ENCODE measurements around the gene CA11. TPM values are rescaled to one million over a fixed set of nuclear protein-coding genes. Genes with fewer than 3 reads are reported as not detected.

Gene CA11
- total RNA-seq, 1 donor from 2014 or later: 3.7 TPM

DNA sequence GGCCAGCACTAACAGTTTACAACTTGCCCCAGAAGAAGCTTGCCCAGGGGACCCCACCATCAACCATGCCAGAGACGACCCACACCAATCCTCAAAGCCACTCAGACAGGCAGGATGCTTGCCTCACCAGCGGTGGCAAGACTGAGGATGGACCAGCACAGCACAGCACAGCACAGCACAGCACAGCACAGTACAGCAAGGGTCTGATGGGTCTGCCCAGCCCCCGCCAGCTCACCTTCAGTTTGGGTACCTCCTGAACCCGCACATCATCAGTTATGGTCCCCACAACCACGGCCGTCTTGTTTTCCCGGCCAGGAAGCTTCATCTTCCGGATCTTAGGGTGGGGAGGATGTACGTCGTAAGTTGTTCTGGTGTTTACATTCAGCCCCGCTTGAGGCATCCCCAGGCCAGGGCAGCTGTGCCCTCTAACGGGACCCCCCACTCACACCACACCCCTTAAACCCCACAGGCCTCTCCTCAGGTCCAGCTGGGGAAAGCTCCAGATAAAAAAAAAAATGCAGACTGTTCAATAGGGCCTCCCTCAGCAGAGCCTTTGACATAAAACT lies 29.4 kb downstream of the CA11 start:
- Histone ChIP-seq H3K27me3 (ENCODE audit: control insufficient read depth in 3 of 3, insufficient read depth in 3 of 3, low read length in 3 of 3) (no peaks in the 10 kb centered on the region), H3K9me3 (ENCODE audit: control insufficient read depth in 3 of 3, low read length in 3 of 3) (no peaks in the 10 kb centered on the region), H3K9ac (ENCODE audit: low read depth in 1 of 3, low read length in 3 of 3) (peak overlapping the region in 2 of 3 donors; percentile 20 to 40), H3K4me1 (ENCODE audit: control insufficient read depth in 3 of 3, insufficient read depth in 3 of 3, low read length in 3 of 3) (peaks cover 47 to 71% (median 60%) of the 10 kb centered on the region in 3 donors), H3K36me3 (ENCODE audit: control insufficient read depth in 3 of 3, insufficient read depth in 3 of 3, low read length in 3 of 3) (peaks cover 22 to 31% (median 30%) of the 10 kb centered on the region in 3 donors), H3K27ac (ENCODE audit: low read depth, low read length) (no peak overlapping the region), H3K4me3 (ENCODE audit: low read length in 3 of 3) (no peak overlapping the region)

DNA sequence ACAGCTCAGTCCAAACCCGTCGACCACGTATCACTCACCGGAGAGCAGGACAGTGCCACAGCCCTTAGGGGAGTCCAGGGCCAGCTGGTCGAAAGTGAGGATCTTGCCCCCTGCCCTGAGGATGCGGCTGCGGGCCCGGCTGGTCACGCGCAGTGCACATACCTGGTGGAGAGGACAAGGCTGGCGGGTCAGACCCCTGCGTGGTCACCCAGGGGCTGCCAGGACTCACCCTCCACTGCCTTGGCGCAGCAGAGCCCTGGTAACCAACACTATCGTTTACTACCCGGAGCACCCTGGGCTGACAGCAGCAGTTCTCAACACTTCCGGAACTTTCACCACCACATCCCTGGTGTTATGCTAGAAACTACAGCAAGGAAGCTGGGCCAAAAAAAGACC lies 29.9 kb downstream of the CA11 start:
- Histone ChIP-seq H3K4me1 (ENCODE audit: control insufficient read depth in 3 of 3, insufficient read depth in 3 of 3, low read length in 3 of 3) (peaks cover 47 to 71% (median 60%) of the 10 kb centered on the region in 3 donors), H3K36me3 (ENCODE audit: control insufficient read depth in 3 of 3, insufficient read depth in 3 of 3, low read length in 3 of 3) (peaks cover 22 to 30% (median 29%) of the 10 kb centered on the region in 3 donors), H3K9me3 (ENCODE audit: control insufficient read depth in 3 of 3, low read length in 3 of 3) (no peaks in the 10 kb centered on the region), H3K27me3 (ENCODE audit: control insufficient read depth in 3 of 3, insufficient read depth in 3 of 3, low read length in 3 of 3) (no peaks in the 10 kb centered on the region), H3K27ac (ENCODE audit: low read depth, low read length) (no peak overlapping the region), H3K4me3 (ENCODE audit: low read length in 3 of 3) (no peak overlapping the region), H3K9ac (ENCODE audit: low read depth in 1 of 3, low read length in 3 of 3) (no peak overlapping the region)

DNA sequence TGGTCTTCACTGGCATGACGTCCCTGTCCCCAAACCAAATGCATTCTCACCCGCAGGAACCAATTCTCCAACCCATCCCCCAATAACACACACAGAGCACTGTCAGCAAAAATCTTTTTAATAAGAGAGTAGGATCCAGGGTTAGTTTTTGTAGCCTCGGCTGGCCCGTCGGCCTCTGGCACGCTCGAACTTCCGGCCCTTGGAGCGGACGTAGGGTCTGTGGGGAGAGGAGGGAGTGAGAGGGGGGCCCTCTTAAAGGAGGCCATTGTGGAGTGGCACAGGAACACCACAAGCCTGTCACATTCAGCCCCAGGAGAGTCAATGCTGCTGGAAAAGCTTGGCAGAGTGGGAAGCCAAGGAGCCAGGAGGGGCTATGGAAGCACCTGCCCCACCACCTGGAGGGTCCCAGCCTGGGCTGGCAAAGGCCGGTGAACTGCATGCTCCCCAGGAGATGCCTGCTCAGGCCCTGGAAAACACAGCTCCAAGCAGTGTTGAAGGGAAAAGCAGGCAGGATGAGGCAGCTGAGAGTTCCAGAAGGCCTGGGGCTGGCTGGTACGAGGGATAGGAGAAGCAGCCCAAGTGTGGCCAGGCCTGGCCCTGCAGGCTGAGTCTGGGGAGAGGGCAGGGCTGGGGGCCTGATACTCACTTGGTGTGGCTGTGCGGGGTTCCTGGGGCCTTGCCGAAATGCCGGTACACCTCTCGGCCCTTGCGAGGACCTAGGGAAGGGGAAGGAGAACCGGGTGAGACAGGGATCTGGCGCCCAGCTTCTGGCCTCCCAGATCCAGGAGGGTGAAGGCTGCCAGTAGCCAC lies 30.6 kb downstream of the CA11 start:
- Histone ChIP-seq H3K4me1 (ENCODE audit: control insufficient read depth in 3 of 3, insufficient read depth in 3 of 3, low read length in 3 of 3) (peaks cover 47 to 71% (median 60%) of the 10 kb centered on the region in 3 donors), H3K9ac (ENCODE audit: low read depth in 1 of 3, low read length in 3 of 3) (no peak overlapping the region)

DNA sequence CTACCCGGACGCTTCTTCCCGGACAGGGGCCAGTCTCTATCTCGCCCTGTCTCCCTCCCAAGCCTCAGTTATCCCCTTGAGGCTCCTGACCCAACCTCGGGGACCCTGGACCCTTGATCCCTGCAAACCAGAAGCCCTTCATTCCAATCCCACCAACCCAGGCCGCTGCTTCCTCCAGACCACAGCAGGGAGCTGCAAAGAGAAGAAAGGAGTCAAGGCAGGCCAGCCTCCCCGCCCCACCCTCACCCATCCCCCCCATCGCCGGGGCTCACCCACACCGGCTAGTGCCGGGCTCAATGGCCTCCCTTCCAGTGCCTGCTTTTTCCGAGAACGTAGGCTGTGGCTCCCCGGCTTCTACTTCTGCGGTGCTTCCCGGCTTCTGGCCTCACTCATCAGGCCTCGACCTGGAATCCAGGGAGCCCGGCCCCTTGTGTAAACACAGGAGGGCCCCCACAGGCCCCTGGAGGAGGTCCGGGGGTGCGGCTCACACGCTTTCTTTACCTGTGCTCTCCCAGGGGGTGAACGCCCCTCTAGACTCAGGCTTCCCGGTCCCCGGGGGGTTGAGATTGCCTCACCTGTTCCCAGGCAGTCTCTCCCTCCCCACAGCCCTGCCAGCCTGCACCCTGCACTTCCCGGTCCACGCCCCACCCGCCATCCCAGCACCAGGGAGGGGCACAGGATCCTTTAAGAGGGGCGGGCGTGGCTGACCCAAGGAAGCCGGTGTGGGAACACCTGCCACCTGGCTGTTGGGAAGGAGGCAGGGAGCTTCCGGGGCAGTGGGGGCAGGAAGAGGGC lies 31.4 kb downstream of the CA11 start, which contains the start of gene FAM83E:
TSS of gene FAM83E (minus strand) at position 641 of the 795 bp plus-strand sequence. CDS start 1,704 bp downstream, outside the sequence.
- peaks cover 22 to 30% (median 29%) of the 10 kb centered on the region in 3 donors for H3K36me3 ChIP-seq (ENCODE audit: control insufficient read depth in 3 of 3, insufficient read depth in 3 of 3, low read length in 3 of 3)
- H3K27me3 ChIP-seq (ENCODE audit: control insufficient read depth in 3 of 3, insufficient read depth in 3 of 3, low read length in 3 of 3): no peaks in the 10 kb centered on the region
- peaks cover 41 to 64% (median 53%) of the 10 kb centered on the region in 3 donors for H3K4me1 ChIP-seq (ENCODE audit: control insufficient read depth in 3 of 3, insufficient read depth in 3 of 3, low read length in 3 of 3)
- H3K27ac ChIP-seq (ENCODE audit: low read depth, low read length): peak within 1 kb of the TSS; percentile 77
- no peaks in the 10 kb centered on the region for H3K9me3 ChIP-seq (ENCODE audit: control insufficient read depth in 3 of 3, low read length in 3 of 3)
- peak within 1 kb of the TSS in 2 of 3 donors; percentile 51 to 79 for H3K9ac ChIP-seq (ENCODE audit: low read depth in 1 of 3, low read length in 3 of 3)
- peak within 1 kb of the TSS in 1 of 3 donors; percentile 13 for H3K4me3 ChIP-seq (ENCODE audit: low read length in 3 of 3)

More for the DNA sequence above, 30.6 kb downstream of the CA11 start:
- Histone ChIP-seq H3K36me3 (ENCODE audit: control insufficient read depth in 3 of 3, insufficient read depth in 3 of 3, low read length in 3 of 3) (peaks cover 22 to 30% (median 29%) of the 10 kb centered on the region in 3 donors), H3K27ac (ENCODE audit: low read depth, low read length) (no peak overlapping the region), H3K9me3 (ENCODE audit: control insufficient read depth in 3 of 3, low read length in 3 of 3) (no peaks in the 10 kb centered on the region), H3K27me3 (ENCODE audit: control insufficient read depth in 3 of 3, insufficient read depth in 3 of 3, low read length in 3 of 3) (no peaks in the 10 kb centered on the region), H3K4me3 (ENCODE audit: low read length in 3 of 3) (no peak overlapping the region)

DNA sequence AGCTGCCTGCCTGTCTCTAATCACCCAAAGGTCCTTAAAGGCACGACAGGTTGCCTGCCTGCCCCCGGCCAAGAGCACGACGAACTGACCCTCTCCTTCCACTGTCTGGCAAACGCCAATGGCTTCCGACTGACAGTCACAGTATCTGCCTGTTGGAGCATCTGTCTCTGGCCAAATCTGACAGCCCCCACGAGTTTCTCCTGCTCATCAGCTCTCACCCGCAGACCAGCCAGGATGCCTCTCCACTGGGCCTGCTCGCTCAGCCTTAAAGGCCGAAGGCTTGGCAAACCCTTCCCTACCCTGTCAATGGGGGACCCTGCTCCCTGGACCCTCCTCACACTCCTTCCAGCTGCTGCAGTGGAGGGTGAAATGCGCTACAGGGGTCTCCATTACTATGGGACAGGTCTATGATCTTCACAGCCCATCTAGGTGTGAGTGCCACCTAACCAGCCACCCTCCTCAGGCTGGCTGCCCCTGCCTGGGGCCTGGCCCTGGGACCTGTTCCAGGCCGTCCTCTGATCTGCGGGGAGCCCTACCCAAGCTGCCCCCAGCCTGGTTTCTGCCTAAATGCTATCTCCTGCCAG lies 32.0 kb downstream of the CA11 start:
- H3K36me3 ChIP-seq (ENCODE audit: control insufficient read depth in 3 of 3, insufficient read depth in 3 of 3, low read length in 3 of 3): peaks cover 22 to 30% (median 29%) of the 10 kb centered on the region in 3 donors
- H3K4me1 ChIP-seq (ENCODE audit: control insufficient read depth in 3 of 3, insufficient read depth in 3 of 3, low read length in 3 of 3): peaks cover 41 to 61% (median 51%) of the 10 kb centered on the region in 3 donors
- H3K27me3 ChIP-seq (ENCODE audit: control insufficient read depth in 3 of 3, insufficient read depth in 3 of 3, low read length in 3 of 3): no peaks in the 10 kb centered on the region
- peak overlapping the region; percentile 77 for H3K27ac ChIP-seq (ENCODE audit: low read depth, low read length)
- peak overlapping the region in 1 of 3 donors; percentile 13 for H3K4me3 ChIP-seq (ENCODE audit: low read length in 3 of 3)
- H3K9ac ChIP-seq (ENCODE audit: low read depth in 1 of 3, low read length in 3 of 3): peak overlapping the region in 2 of 3 donors; percentile 51 to 79
- H3K9me3 ChIP-seq (ENCODE audit: control insufficient read depth in 3 of 3, low read length in 3 of 3): no peaks in the 10 kb centered on the region

DNA sequence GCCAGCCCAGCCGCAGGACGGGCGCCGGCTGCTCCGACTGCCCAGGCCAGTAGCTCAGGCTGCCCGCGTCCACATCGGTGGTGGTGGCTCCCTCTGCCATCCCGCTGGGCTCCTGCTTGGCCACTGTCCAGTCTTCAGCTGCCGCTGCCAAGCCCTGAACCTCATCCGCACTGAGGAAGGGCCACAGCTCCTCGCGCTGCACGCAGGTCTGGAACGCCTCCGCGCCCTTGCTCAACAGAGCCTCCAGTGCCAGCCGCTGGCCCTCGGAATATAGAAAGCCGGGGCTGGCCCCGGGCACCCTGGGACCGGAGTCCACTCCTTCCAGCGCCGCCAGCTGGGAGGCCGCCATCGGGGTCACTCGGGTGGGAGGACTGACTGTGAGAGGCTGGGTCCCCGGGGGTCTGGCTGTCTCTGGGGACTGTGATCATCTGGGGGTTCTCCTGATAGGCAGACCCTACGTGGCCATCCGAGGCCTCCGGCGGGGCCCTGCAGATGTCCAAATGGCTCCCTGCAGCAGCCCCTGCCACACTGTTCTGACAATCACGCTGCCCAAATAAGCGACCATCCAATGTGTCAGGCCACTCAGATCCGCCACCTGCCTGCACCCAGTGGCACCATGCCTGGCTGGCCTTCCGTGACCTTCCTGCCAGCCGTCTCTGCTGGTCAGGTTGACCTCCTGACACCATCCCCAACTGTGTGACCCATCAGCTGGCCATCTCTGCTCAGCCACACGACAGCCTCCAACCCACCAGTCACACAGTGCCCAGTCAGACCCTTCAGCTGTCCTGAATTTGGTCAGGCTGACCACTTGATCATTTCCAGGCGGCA lies 32.7 kb downstream of the CA11 start:
- H3K9ac ChIP-seq (ENCODE audit: low read depth in 1 of 3, low read length in 3 of 3): peak overlapping the region; percentile 20 to 79 (median 38)

DNA sequence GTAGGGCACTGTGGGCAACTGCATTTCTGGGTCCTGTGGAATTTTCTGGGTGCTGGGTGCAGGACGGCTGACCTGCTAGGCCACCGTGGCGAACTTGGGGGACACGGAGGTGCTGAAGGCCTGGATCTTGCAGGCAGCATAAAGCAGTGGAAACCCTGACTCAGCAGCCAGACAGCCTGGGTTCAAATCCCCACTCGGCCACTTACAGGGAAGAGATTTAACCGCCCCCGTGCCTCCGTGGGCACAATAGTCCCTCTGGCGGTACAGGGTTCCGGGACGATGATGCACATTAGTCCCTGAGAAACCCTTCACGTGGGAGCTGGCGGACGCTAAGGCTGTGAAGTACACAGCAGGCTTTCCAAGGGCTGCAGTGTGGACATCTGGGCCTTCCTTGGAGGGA lies 34.1 kb downstream of the CA11 start:
- H3K36me3 ChIP-seq (ENCODE audit: control insufficient read depth in 3 of 3, insufficient read depth in 3 of 3, low read length in 3 of 3): peaks cover 15 to 21% (median 20%) of the 10 kb centered on the region in 3 donors
- no peak overlapping the region for H3K27ac ChIP-seq (ENCODE audit: low read depth, low read length)
- H3K4me1 ChIP-seq (ENCODE audit: control insufficient read depth in 3 of 3, insufficient read depth in 3 of 3, low read length in 3 of 3): peaks cover 25 to 40% (median 34%) of the 10 kb centered on the region in 3 donors
- no peak overlapping the region for H3K9ac ChIP-seq (ENCODE audit: low read depth in 1 of 3, low read length in 3 of 3)
- no peak overlapping the region for H3K4me3 ChIP-seq (ENCODE audit: low read length in 3 of 3)
- no peaks in the 10 kb centered on the region for H3K9me3 ChIP-seq (ENCODE audit: control insufficient read depth in 3 of 3, low read length in 3 of 3)
- H3K27me3 ChIP-seq (ENCODE audit: control insufficient read depth in 3 of 3, insufficient read depth in 3 of 3, low read length in 3 of 3): no peaks in the 10 kb centered on the region

More for the DNA sequence above, 32.7 kb downstream of the CA11 start:
- Histone ChIP-seq H3K36me3 (ENCODE audit: control insufficient read depth in 3 of 3, insufficient read depth in 3 of 3, low read length in 3 of 3) (peaks cover 22 to 30% (median 29%) of the 10 kb centered on the region in 3 donors), H3K4me1 (ENCODE audit: control insufficient read depth in 3 of 3, insufficient read depth in 3 of 3, low read length in 3 of 3) (peaks cover 39 to 54% (median 47%) of the 10 kb centered on the region in 3 donors), H3K27me3 (ENCODE audit: control insufficient read depth in 3 of 3, insufficient read depth in 3 of 3, low read length in 3 of 3) (no peaks in the 10 kb centered on the region), H3K4me3 (ENCODE audit: low read length in 3 of 3) (peak overlapping the region in 2 of 3 donors; percentile 32 to 63), H3K9me3 (ENCODE audit: control insufficient read depth in 3 of 3, low read length in 3 of 3) (no peaks in the 10 kb centered on the region), H3K27ac (ENCODE audit: low read depth, low read length) (peak overlapping the region; percentile 77)

DNA sequence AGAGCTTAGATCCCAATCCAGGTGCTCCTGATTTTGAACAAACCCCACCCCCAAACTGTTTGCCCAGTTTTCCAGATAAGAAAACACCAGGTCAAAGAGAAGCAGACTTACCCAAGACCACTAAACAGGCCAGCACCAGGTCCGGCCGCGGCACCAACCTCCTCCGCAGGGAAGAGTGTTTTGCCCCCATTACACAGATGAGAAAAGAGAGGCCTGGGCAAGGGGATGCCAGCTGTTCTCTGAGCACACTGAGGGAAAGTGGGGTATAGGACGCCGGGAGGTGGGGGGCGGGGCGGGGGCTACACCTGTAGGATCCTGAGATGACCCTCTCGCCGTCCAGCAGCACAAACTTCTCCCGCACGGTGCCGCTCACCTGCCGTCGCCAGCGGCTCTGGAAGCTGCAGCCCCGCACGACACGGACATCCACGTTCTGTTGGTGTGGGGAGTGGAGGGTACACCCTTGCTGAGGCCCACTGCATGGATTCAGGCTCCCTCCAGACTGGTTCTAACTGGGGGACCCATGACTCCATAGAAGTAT lies 36.3 kb downstream of the CA11 start:
- H3K27ac ChIP-seq (ENCODE audit: low read depth, low read length): no peak overlapping the region
- no peaks in the 10 kb centered on the region for H3K27me3 ChIP-seq (ENCODE audit: control insufficient read depth in 3 of 3, insufficient read depth in 3 of 3, low read length in 3 of 3)
- no peak overlapping the region for H3K4me3 ChIP-seq (ENCODE audit: low read length in 3 of 3)
- H3K4me1 ChIP-seq (ENCODE audit: control insufficient read depth in 3 of 3, insufficient read depth in 3 of 3, low read length in 3 of 3): peaks cover 19 to 22% (median 21%) of the 10 kb centered on the region in 3 donors
- no peaks in the 10 kb centered on the region for H3K9me3 ChIP-seq (ENCODE audit: control insufficient read depth in 3 of 3, low read length in 3 of 3)
- no peak overlapping the region for H3K9ac ChIP-seq (ENCODE audit: low read depth in 1 of 3, low read length in 3 of 3)
- no peaks in the 10 kb centered on the region for H3K36me3 ChIP-seq (ENCODE audit: control insufficient read depth in 3 of 3, insufficient read depth in 3 of 3, low read length in 3 of 3)

All from skeletal muscle tissue (tissue), 4 donors.